OCI-LY7 (cell line): ENCODE measurements around the gene UHMK1.

Experiments used
- EZH2phosphoT487 ChIP-seq: fragments of 200-600 bp; sonication (generic); IDR thresholded peaks from 2 replicates; pipeline ENCODE4 v1.6.1; 2018; ENCODE audit warnings: low read depth, borderline replicate concordance, mild to moderate bottlenecking, mixed run types, antibody characterized with exemption, low read length, moderate library complexity, mixed read lengths
- TF ChIP-seq, protein P1 (sequence below): fragments of 200-600 bp; sonication (generic); conservative IDR thresholded peaks from 2 replicates; pipeline ENCODE4 v1.5.1; 2014; ENCODE audit warnings: mild to moderate bottlenecking, antibody characterized with exemption, low read length, moderate library complexity, mixed read lengths

DNA sequence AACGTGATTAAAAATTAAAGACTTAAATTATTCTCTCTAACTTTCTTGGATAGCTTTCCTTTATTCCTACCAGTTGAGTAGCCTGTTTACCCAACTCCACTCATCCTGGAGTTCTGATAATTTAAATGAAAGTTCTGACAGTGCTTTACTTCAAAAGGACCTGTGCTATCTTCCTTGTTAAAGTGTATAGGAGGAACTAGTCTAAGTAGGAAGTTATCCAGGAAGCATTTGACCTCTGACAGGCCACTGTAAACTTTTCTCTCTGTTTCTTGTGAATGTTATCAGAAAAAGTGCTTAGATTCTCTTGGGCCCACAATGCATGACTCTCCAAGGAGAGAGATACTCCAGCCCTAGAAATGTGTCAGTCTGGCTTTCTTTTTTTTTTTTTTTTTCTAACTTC, 73.1 kb downstream of the UHMK1 start:
- TF ChIP-seq, protein P1, sequence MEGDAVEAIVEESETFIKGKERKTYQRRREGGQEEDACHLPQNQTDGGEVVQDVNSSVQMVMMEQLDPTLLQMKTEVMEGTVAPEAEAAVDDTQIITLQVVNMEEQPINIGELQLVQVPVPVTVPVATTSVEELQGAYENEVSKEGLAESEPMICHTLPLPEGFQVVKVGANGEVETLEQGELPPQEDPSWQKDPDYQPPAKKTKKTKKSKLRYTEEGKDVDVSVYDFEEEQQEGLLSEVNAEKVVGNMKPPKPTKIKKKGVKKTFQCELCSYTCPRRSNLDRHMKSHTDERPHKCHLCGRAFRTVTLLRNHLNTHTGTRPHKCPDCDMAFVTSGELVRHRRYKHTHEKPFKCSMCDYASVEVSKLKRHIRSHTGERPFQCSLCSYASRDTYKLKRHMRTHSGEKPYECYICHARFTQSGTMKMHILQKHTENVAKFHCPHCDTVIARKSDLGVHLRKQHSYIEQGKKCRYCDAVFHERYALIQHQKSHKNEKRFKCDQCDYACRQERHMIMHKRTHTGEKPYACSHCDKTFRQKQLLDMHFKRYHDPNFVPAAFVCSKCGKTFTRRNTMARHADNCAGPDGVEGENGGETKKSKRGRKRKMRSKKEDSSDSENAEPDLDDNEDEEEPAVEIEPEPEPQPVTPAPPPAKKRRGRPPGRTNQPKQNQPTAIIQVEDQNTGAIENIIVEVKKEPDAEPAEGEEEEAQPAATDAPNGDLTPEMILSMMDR, result no peak
- TF ChIP-seq EZH2phosphoT487, result no peak
